Muscle of leg (tissue), 11 donors: ENCODE data around the gene ARID3B. TPM values are rescaled to one million over a fixed set of nuclear protein-coding genes. Genes with fewer than 3 reads are reported as not detected.

ENCODE experiments used
- DNase-seq: peaks from one replicate; pipeline ENCODE4 v3.0.0; 2013
- H3K27ac ChIP-seq: one replicate; pipeline ENCODE4 v1.5.1; 2013; ENCODE audit warnings: mild to moderate bottlenecking, low read length, control low read depth
- H3K27me3 ChIP-seq: one replicate; pipeline ENCODE4 v1.6.1; 2013; ENCODE audit warnings: low read length; ENCODE audit not compliant: control insufficient read depth, insufficient read depth
- H3K36me3 ChIP-seq: one replicate; pipeline ENCODE4 v1.6.1; 2013; ENCODE audit warnings: low read length; ENCODE audit not compliant: control insufficient read depth, insufficient read depth
- H3K4me1 ChIP-seq: one replicate; pipeline ENCODE4 v1.6.1; 2013; ENCODE audit warnings: low read length; ENCODE audit not compliant: control insufficient read depth, insufficient read depth
- H3K4me3 ChIP-seq: one replicate; pipeline ENCODE4 v1.5.1; 2013; ENCODE audit warnings: low read length, control low read depth
- H3K9me3 ChIP-seq: replicated peaks from 2 replicates; pipeline ENCODE4 v1.6.1; 2013; ENCODE audit warnings: low read depth, low read length; ENCODE audit not compliant: control insufficient read depth
- WGBS: methylation state at CpG from one replicate; pipeline ENCODE4 v1.1.5; 2013; ENCODE audit warnings: missing lambda C conversion rate; ENCODE audit not compliant: insufficient coverage; 5-methylcytosine and 5-hydroxymethylcytosine counted together
- polyA plus RNA-seq, 8 donors: library from polyadenylated mRNA; unstranded; fragments of 120-200 nt; gene quantifications; one replicate each; pipeline versions ENCODE4 v1.2.1 to v1.2.3, GENCODE V29; 2013; ENCODE audit warnings: inconsistent platforms in 1 of 8, low replicate concordance in 1 of 8; ENCODE audit not compliant: insufficient read length in 8 of 8, insufficient read depth in 1 of 8
- total RNA-seq: library from RNA; stranded (reverse); fragments of 120-200 nt; gene quantifications from one replicate; pipeline ENCODE4 v1.2.4, GENCODE V29; 2013

ARID3B gene
- total and polyA plus RNA-seq, 9 donors: 2.5 to 6.3 (median 4.6) TPM

GRCh38 chr15:74611341-74611740 lies 70.3 kb downstream of the ARID3B start:
- peaks cover 33% of the 10 kb centered on the region for H3K4me1 ChIP-seq
- H3K4me3 ChIP-seq: no peak overlapping the region
- H3K9me3 ChIP-seq: no peaks in the 10 kb centered on the region
- no peaks in the 10 kb centered on the region for H3K36me3 ChIP-seq
- no peak overlapping the region for H3K27ac ChIP-seq
- WGBS: 52% methylated on average over 10 of the region's 11 CpGs
- DNase-seq: no peak
- peaks cover 7% of the 10 kb centered on the region for H3K27me3 ChIP-seq

DNA sequence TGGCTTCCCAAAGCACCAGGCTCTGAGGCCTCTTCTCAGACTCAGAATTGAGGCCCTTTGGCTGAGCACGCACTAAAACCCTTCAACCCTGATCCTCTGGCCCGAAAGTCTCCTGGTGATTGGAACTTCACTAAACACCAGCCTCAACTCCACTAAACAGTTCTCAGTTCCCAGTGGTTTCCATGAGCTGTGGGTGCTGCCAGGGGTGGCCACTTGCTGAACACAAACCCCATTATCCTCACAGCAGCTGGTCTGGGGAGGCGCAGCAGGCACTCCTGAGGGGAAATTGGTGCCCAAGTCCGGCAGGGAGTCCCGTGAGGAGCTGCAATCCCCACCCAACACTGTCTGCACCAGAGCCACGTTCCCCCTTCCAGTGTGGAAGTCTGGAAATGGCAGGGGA lies 70.8 kb downstream of the ARID3B start:
- 85% methylated on average over 2 of the region's 6 CpGs for WGBS
- peaks cover 7% of the 10 kb centered on the region for H3K27me3 ChIP-seq
- peaks cover 38% of the 10 kb centered on the region for H3K4me1 ChIP-seq
- no peak overlapping the region for H3K27ac ChIP-seq
- DNase-seq: no peak
- H3K36me3 ChIP-seq: peaks cover under 1% of the 10 kb centered on the region
- H3K9me3 ChIP-seq: no peaks in the 10 kb centered on the region
- no peak overlapping the region for H3K4me3 ChIP-seq

DNA sequence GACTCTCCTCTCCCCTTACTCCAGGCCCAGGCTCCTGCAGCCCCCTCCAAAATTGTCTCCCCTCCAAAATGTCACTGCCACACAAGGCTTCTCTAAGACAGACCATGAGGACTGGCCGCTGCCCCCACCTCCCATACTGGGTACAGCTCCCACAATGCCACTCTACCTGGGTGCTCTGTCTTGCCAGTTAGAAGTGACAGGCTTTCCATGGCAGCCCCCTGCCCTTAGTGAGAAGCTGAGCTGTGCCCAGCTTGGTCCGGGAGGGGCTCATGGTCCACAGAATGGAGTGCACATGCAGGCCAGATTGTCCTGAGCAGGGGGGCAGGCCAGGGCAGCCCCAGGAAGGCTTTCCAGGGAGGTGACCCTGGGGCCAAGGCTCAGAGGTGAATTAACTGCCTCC lies 71.7 kb downstream of the ARID3B start:
- no peak overlapping the region for H3K27ac ChIP-seq
- no peak overlapping the region for H3K4me3 ChIP-seq
- H3K9me3 ChIP-seq: no peaks in the 10 kb centered on the region
- DNase-seq: no peak
- H3K4me1 ChIP-seq: peaks cover 47% of the 10 kb centered on the region
- WGBS: 83% methylated on average over 2 of the region's 2 CpGs
- H3K36me3 ChIP-seq: peaks cover 8% of the 10 kb centered on the region
- H3K27me3 ChIP-seq: peaks cover 7% of the 10 kb centered on the region

DNA sequence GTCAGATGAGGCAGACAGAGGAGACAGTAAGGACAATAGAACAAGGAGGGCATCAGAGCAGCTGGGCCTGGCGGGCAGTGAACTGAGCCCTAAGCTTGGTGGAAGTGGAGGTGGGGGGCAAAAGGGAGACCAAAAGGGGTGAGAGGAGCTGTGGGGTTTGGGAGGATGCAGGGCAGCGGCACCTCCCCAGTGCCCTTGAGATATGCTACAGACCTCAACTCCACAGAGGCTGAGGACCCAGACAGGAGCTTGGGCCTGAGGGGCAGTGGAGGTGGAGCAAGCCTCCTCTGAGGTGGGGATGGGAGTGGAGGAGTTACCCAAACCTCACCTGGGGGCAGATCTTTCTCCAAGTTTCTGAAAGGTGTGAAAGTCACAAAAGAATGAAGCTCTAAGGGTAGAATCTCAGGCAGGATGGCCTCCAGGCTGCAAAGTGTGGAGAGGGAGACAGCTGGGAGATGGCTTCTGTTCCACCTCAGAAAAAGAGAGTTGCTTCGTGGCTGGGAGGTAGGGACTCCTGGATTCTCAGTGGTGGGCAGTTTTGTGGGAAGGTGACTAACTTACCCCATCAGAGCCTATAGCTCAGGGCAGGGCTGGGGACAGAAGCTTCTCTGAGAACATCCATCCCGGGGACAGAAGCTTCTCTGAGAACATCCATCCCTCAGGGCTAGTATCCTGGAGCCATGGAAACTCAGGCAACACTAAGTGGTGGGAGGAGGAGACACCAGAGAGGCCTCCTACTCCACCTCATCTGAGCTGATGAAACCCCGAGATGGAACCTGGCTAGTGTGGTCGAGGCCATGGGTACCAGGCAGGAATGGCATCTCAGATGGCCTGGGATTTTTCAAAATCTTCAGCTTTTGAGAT lies 72.3 kb downstream of the ARID3B start:
- WGBS: 51% methylated on average over 3 of the region's 6 CpGs
- Histone ChIP-seq H3K27me3 (peaks cover 4% of the 10 kb centered on the region), H3K4me1 (peaks cover 51% of the 10 kb centered on the region), H3K27ac (no peak overlapping the region), H3K4me3 (no peak overlapping the region), H3K36me3 (peaks cover 8% of the 10 kb centered on the region), H3K9me3 (no peaks in the 10 kb centered on the region)
- peak; percentile 53 for DNase-seq

DNA sequence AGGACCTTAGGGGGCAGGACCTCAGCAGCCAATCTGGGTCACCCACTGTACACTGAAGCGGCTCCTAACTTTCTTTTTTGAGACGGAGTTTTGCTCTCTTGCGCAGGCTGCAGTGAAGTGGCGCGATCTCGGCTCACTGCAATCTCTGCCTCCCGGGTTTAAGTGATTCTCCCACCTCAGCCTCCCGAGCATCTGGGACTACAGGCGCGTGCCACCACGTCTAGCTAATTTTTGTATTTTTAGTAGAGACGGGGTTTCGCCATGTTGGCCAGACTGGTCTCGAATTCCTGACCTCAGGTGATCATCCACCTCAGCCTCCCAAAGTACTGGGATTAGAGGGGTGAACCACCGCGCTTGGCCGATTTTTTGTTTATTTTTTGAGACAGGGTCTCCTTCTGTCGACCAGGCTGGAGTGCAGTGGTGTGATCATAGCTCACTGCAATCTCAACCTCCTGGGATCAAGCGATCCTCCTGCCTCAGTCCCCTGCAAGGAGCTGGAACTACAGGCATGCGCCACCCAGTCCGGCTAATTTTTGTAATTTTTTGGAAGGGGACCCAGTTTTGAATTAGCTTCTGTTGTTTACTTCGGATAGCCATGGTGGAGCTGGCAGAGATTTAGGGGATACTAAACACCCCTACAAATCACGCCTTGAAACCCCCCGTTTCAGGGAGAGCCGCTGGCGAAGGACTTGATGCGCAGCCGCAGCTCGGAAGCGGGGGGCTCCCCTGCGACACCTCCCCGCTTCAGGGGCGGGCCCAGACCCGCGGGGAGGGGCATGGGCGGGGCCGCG lies 73.1 kb downstream of the ARID3B start:
- Histone ChIP-seq H3K27me3 (no peaks in the 10 kb centered on the region), H3K4me1 (peaks cover 51% of the 10 kb centered on the region), H3K36me3 (peaks cover 16% of the 10 kb centered on the region), H3K4me3 (peak overlapping the region; percentile 100), H3K27ac (peak overlapping the region; percentile 16), H3K9me3 (no peaks in the 10 kb centered on the region)
- 29% methylated on average over 24 of the region's 38 CpGs for WGBS
- no peak for DNase-seq

DNA sequence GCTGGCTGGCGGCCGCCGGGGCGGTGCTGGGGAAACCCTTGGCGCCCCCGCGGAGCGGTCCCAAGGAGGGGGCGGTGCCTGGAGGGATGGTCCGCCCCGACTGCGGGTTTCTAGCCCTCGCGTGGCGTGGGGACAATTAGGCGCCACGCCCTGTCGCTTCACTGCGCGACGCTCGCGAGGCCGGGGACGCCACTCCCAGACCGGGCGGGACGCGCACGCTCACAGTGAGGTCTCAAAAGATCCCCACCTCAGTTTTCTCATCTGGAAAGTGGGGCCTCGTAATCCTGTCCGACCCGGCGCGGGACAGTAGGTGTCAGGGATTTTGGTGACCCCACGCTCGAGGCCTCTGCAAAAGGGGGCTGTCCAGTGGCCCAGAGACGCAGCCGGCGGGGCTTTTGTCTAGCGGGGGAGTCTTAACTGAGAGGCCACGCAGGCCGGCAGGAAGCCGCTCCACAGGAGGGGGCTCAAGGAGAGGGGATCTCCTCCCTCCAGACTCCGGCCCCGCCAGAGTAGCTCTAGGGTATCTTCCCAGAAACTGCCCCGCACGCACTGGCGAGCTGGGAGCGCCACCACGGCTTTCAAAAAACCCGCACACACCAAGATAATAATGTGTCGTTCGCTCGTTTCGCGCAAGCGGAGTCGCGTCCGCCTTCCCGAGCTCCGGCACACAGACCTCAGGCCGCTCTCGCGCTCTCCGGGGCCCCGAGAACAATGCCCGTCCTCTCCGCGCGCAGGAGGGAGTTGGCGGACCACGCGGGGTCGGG lies 73.9 kb downstream of the ARID3B start:
- peak overlapping the region; percentile 100 for H3K4me3 ChIP-seq
- peak; percentile 93 for DNase-seq
- no peaks in the 10 kb centered on the region for H3K27me3 ChIP-seq
- peaks cover 44% of the 10 kb centered on the region for H3K4me1 ChIP-seq
- no peaks in the 10 kb centered on the region for H3K9me3 ChIP-seq
- H3K36me3 ChIP-seq: peaks cover 23% of the 10 kb centered on the region
- peak overlapping the region; percentile 97 for H3K27ac ChIP-seq
- under 1% methylated on average over 64 of the region's 76 CpGs for WGBS

DNA sequence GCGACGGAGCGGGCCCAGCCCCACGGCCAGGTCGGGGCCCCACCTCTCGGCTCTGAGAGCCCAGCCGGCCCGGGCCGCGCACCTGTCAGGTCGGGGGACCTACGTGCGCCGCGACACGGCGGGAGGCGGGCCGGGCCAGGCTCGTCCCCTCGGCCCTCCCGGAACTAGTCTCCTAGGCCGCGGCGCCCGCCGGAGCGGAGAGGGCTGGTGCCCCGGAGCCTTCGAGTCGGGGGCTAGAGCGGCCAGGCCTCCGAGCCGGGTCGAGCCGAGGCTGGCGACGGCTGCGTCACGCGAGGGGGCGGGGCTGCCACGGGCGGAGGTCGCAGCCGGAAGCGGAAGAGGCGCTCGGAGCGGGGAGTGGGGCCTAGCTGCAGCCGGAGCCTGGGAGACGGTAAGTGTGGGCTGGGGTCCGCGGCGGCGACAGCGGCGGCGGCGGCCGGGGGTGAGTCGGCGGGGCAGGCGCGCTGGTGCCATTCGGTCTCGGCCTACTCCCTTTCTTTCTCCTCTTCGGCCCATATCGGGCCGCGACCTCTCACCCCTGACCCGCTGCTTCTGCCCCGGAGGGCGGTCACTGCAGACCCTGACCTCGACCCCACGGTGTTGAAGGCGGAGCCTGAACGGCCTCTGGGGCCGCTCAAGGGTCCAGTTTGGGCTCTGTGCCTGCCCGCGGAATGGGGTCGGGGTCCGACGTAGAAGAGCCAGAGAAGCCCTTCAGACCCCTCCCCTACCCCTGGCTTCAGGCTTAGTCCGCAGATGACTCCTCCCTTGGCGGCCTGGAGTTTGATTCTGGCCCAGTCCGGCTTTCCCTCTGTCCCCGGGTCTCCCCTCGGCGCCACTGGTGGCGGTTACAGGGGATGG lies 74.7 kb downstream of the ARID3B start, which contains the start of gene CLK3:
Gene CLK3, plus strand, starts transcription at position 329 of the 858 bp plus-strand sequence. CDS start 3,361 bp downstream, outside the sequence.
- Histone ChIP-seq H3K4me1 (peaks cover 35% of the 10 kb centered on the region), H3K4me3 (peak within 1 kb of the TSS; percentile 100), H3K9me3 (no peaks in the 10 kb centered on the region), H3K27ac (peak within 1 kb of the TSS; percentile 97), H3K27me3 (no peaks in the 10 kb centered on the region), H3K36me3 (peaks cover 31% of the 10 kb centered on the region)
- DNase-seq: peak; percentile 98
- WGBS: under 1% methylated on average over 85 of the region's 91 CpGs

DNA sequence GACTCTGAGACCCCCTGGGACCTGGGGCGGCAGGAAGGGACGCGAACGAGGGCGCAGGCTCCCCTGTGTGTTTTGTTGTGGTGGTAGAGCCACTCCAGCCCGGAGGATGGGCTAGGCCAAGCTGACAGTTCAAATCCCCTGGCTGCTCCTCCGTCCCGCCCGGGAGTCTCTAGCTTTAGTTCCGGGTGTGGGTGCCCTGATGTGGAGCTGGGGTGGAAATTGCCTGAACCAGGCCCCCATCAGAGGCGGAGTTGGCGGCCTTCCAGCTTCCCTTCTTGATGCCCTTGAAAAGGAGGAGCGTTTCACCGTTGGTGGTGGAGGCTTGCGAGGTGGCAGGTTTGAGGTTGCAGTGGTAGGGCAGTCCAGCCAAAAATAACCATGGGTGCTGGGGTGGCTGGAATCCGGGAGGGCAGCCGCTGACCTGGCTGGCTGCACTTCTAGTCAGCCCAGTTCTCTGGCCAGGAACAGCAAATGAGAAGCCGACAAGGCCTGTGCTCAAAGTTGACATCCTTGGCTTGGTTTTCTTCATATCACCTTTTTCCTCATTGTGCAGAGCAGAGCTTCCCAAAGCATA lies 75.4 kb downstream of the ARID3B start:
- 3% methylated on average over 18 of the region's 18 CpGs for WGBS
- H3K4me3 ChIP-seq: peak overlapping the region; percentile 100
- H3K36me3 ChIP-seq: peaks cover 39% of the 10 kb centered on the region
- H3K9me3 ChIP-seq: no peaks in the 10 kb centered on the region
- DNase-seq: peak; percentile 75
- peaks cover 28% of the 10 kb centered on the region for H3K4me1 ChIP-seq
- peak overlapping the region; percentile 96 for H3K27ac ChIP-seq
- H3K27me3 ChIP-seq: no peaks in the 10 kb centered on the region

DNA sequence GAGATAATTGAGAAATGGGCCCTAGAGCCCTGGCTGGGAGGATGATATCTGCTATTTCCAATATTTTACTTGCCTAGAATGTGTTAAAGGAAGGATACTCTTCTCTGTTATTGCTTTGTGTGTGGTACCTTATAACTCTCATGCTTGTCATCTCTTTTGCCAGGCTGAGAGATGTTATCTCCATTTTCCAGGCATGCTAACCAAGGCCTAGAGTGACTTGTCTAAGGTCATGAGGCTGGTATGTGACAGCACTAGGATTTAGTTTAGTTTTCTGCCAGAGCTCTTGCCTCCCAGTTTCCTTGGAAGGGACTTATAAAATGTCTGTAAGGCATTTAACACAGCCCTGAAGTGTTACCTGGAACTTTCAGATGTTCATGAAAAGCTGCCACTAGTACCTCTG lies 76.0 kb downstream of the ARID3B start:
- H3K36me3 ChIP-seq: peaks cover 44% of the 10 kb centered on the region
- H3K4me1 ChIP-seq: peaks cover 23% of the 10 kb centered on the region
- DNase-seq: no peak
- no peaks in the 10 kb centered on the region for H3K27me3 ChIP-seq
- peak overlapping the region; percentile 100 for H3K4me3 ChIP-seq
- H3K9me3 ChIP-seq: no peaks in the 10 kb centered on the region
- peak overlapping the region; percentile 96 for H3K27ac ChIP-seq
